Activated CD8-positive, alpha-beta memory T cell treated with anti-CD3 and anti-CD28 coated beads for 36 hours (primary cell): ENCODE data around the gene CFLAR. TPM values are rescaled to one million over a fixed set of nuclear protein-coding genes. Genes with fewer than 3 reads are reported as not detected.
"Not testable (repeated sequence)": the region's sequence is repeated elsewhere in the genome, so short reads cannot be mapped to it uniquely, and the experiment has no call there.

ENCODE experiments used
- CTCF ChIA-PET: fragments of 350-600 bp; sonication (Branson Sonifier 250); formaldehyde crosslinking; loops from one replicate; lab custom pipeline; 2021; ENCODE audit warnings: antibody characterized with exemption; lab: Charles Lee
- POLR2A ChIA-PET: fragments of 350-600 bp; sonication (Branson Sonifier 250); formaldehyde crosslinking; loops from one replicate; lab custom pipeline; 2021; ENCODE audit warnings: antibody characterized with exemption; lab: Charles Lee
- total RNA-seq, 2 experiments: library from RNA; stranded (reverse); gene quantifications; one replicate each; pipeline ENCODE4 v1.2.3, GENCODE V29; 2021

Gene CFLAR
- total RNA-seq, 2 experiments from 2014 or later, result 279 to 287 TPM

GRCh38 chr2:201156036-201156435 lies 40.1 kb downstream of the CFLAR start:
- ChIA-PET CTCF (no interaction called here), POLR2A (no interaction called here)

- ChIA-PET POLR2A (no interaction called here), CTCF (no interaction called here)
Measured at GRCh38 chr2:201156640-201157039, 40.7 kb downstream of the CFLAR start.

GRCh38 chr2:201157694-201158093 lies 41.7 kb downstream of the CFLAR start:
- ChIA-PET CTCF (interaction anchor here (0.8 to 1.5 kb wide), 7 partner anchors 10 to 178 kb away, joined by 3 to 6 read pairs (median 4); no protein-coding TSS in a partner anchor), POLR2A (interaction anchor here (1.7 kb wide), 1 partner anchor 40 kb away, joined by 6 read pairs; no protein-coding TSS in a partner anchor)

- ChIA-PET CTCF (interaction anchor here (0.8 to 1.5 kb wide), 7 partner anchors 9 to 179 kb away, joined by 3 to 6 read pairs (median 4); no protein-coding TSS in a partner anchor), POLR2A (interaction anchor here (0.7 to 1.7 kb wide), 3 partner anchors 10 to 40 kb away, joined by 3 to 6 read pairs (median 5); no protein-coding TSS in a partner anchor)
Measured at GRCh38 chr2:201158111-201158929, 42.4 kb downstream of the CFLAR start.

GRCh38 chr2:201164166-201164565 lies 48.2 kb downstream of the CFLAR start:
- CTCF ChIA-PET, result no interaction called here
- POLR2A ChIA-PET, result no interaction called here

DNA sequence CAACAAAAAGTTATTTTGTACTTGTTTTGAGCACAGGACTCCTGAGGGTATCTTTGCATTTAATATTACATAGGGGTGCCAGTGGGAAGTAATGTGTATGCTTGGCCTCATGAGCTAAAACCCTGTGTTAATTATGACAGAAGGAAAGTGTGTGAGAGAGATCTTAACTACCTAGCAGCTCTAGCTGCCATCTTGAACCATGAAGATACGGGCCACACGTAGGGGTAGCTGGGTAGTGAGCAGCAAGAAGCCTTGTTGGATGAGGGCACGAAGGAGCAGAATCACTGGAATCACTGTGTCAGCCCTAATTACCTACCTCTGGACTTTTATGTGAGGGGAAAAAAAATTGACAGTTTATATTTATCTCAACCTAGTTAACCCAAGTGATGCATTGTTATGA lies 51.6 kb downstream of the CFLAR start:
- ChIA-PET POLR2A (no interaction called here), CTCF (interaction anchor here (1.0 to 1.1 kb wide), 2 partner anchors 9 to 10 kb away, joined by 3 to 4 read pairs; no protein-coding TSS in a partner anchor)

DNA sequence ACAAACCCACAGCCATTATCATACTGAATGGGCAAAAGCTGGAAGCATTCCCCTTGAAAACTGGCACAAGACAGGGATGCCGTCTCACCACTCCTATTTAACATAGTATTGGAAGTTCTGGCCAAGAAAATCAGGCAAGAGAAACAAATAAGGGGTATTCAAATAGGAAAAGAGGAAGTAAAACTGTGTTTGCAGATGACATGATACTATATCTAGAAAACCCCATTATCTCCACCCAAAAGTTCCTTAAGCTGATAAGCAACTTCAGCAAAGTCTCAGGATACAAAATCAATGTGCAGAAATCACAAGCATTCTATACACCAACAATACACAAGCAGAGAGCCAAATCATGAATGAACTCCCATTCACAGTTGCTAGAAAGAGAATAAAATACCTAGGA lies 52.5 kb downstream of the CFLAR start:
- ChIA-PET POLR2A (interaction anchor here (1.0 kb wide), 1 partner anchor 10 kb away, joined by 5 read pairs; no protein-coding TSS in a partner anchor), CTCF (interaction anchor here (0.6 kb wide), 1 partner anchor 48 kb away, joined by 5 read pairs; no protein-coding TSS in a partner anchor)

- ChIA-PET CTCF (interaction anchor here (0.7 to 0.9 kb wide), 2 partner anchors 61 to 264 kb away, joined by 3 read pairs; no protein-coding TSS in a partner anchor), POLR2A (interaction anchor here (0.7 kb wide), 1 partner anchor 16 kb away, joined by 4 read pairs; no protein-coding TSS in a partner anchor)
Measured at GRCh38 chr2:201171259-201171814, 55.4 kb downstream of the CFLAR start.

GRCh38 chr2:201172279-201172678 lies 56.3 kb downstream of the CFLAR start:
- CTCF ChIA-PET, result no interaction called here

GRCh38 chr2:201174687-201175086 lies 58.7 kb downstream of the CFLAR start:
- ChIA-PET CTCF (no interaction called here), POLR2A (no interaction called here)

More at GRCh38 chr2:201172279-201172678, 56.3 kb downstream of the CFLAR start:
- POLR2A ChIA-PET, result no interaction called here

DNA sequence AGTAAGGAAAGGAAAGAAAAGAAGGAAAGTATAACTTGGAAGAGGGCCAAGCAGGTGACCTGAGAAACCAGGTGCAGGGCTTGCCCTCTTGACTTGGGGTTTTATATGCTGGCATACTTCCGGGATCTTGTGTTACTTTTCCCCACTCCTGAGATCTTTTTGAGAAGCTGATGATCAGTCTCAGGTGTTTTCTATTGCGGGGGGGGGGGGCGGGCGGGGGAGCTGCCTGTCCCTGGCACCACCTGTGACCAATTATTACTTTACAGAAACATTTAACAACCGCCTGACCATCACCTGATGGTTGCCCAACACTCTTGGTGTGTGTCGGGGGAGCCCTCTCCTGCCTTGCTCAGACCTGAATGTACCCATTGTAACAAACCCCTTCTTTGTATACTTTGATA lies 60.1 kb downstream of the CFLAR start:
- ChIA-PET CTCF (no interaction called here), POLR2A (no interaction called here)

DNA sequence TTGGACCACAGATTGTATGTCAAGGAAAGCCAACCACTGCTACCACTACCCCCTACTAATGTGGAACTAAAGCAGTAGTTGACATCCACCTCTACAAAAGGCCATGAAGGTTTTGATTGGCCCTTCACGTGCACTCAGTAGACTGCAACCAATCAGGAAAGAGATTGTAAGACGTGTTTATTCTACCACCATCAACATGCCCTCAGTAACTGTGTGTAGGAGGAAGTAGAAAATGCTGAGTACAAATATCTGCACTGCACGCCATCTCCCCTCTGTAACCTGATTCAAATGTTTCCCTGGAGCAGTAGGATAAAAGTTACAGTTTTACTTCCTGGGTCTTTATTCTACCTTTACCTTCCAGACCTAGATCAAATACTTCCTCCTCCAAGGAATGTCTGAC lies 64.0 kb downstream of the CFLAR start:
- POLR2A ChIA-PET, result no interaction called here
- CTCF ChIA-PET, result interaction anchor here (1.2 kb wide), 1 partner anchor 279 kb away, joined by 4 read pairs; no protein-coding TSS in a partner anchor

DNA sequence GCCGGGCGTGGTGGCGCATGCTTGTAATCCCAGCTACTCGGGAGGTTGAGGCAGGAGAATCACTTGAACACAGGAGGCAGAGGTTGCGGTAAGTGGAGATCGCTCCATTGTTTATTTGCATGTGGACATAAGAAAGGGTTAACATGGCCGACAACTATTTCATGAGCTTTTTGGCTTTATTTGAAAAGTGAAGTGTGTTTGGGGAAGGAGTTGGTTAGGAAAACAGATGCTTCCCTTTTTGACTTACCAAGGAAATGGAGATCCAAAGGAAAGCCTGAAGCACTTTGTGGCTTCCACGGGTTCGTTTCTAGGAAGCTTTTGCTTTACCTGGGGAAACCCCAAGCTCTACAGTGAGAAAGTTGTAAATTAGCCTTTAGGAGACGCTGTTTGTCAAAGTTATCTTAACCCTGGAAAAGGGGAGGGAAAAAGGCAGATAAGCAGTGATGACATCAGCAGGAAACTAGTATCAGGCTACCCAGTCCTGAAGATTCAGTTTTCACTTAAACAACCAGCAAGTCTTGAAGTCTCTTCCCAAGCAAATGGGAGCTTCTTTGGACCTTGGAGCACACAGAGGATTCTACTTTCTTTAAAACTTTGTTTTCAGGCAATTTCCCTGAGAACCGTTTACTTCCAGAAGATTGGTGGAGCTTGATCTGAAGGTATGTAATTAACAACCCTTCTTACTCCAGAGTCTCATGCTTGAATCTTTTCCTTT lies 66.8 kb downstream of the CFLAR start, which contains the start of gene CASP10:
Gene CASP10 (plus strand): TSS at position 492 of the 715 bp plus-strand sequence. CDS start 2,637 bp downstream, outside the sequence.
- CTCF ChIA-PET, result interaction anchor here (0.6 to 2.7 kb wide), 6 partner anchors 10 to 276 kb away, joined by 3 to 23 read pairs (median 5); no protein-coding TSS in a partner anchor
- POLR2A ChIA-PET, result interaction anchor here (0.7 to 2.3 kb wide), 2 partner anchors 13 to 50 kb away, joined by 3 to 19 read pairs; no protein-coding TSS in a partner anchor

DNA sequence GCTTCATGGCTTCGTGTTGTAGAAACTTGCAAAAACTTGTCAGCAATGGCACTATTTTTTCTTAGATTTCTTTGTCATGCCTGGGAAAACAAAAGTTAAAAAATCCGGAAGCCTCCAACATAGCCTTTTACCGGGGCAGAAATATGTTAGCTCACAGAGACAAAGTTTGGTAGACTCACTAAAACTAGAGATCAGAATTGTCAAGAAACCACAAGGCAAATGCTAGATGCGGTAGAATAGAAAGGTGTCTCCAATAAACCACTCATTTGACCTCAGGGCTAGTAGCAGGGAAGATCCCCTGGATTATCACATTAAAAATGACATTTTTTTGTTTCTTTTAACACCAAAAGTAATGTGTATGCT lies 67.4 kb downstream of the CFLAR start:
- ChIA-PET POLR2A (interaction anchor here (0.7 to 2.3 kb wide), 2 partner anchors 13 to 49 kb away, joined by 3 to 19 read pairs; no protein-coding TSS in a partner anchor), CTCF (interaction anchor here (1.0 to 2.7 kb wide), 5 partner anchors 9 to 113 kb away, joined by 3 to 23 read pairs (median 5); no protein-coding TSS in a partner anchor)

- CTCF ChIA-PET, result interaction anchor here (2.7 kb wide), 1 partner anchor 49 kb away, joined by 23 read pairs; no protein-coding TSS in a partner anchor
- POLR2A ChIA-PET, result not testable (repeated sequence)
Measured at GRCh38 chr2:201183835-201184234, 67.9 kb downstream of the CFLAR start.

- CTCF ChIA-PET, POLR2A ChIA-PET: not testable (repeated sequence)
Measured at GRCh38 chr2:201184248-201184647, 68.3 kb downstream of the CFLAR start.

- POLR2A ChIA-PET, result no interaction called here
- CTCF ChIA-PET, result interaction anchor here (0.6 to 4.7 kb wide), 2 partner anchors 34 to 47 kb away, joined by 3 to 32 read pairs; no protein-coding TSS in a partner anchor
Measured at GRCh38 chr2:201185863-201186262, 69.9 kb downstream of the CFLAR start.

- POLR2A ChIA-PET, result interaction anchor here (0.6 kb wide), 1 partner anchor 15 kb away, joined by 4 read pairs; no protein-coding TSS in a partner anchor
- CTCF ChIA-PET, result interaction anchor here (4.7 kb wide), 1 partner anchor 46 kb away, joined by 32 read pairs; no protein-coding TSS in a partner anchor
Measured at GRCh38 chr2:201186982-201187381, 71.0 kb downstream of the CFLAR start.
